ENCODE data around the gene NPR1. TPM values are rescaled to one million over a fixed set of nuclear protein-coding genes. Genes with fewer than 3 reads are reported as not detected.
A peak's percentile ranks its signal among the peaks of the same experiment; 100 is the strongest.

The NPR1 gene
- total and polyA plus RNA-seq, 2 of the 13 experiments (the other 11 are each of a cell fraction or from before 2014, with no cell fraction given) = not detected

- 0 out of 2 replicates have a peak, but pooled peaks have one; percentile 28 for TF ChIP-seq ZZZ3 (CRISPR knock-in tag; IDR thresholded peaks at IDR 0.05; ENCODE audit: borderline replicate concordance)
- peak; percentile 93 for TF ChIP-seq E2F1 (CRISPR knock-in tag; IDR thresholded peaks at IDR 0.05)
- TF ChIP-seq MED1 (CRISPR knock-in tag; IDR thresholded peaks at IDR 0.05) = peak; percentile 66; the same call in 1 of the 2 replicates
- TF ChIP-seq ZNF234 (CRISPR knock-in tag; conservative IDR thresholded peaks at IDR 0.05) = no peak
- peak; percentile 78; the same call in 1 of the 2 replicates for TF ChIP-seq ZNF782 (CRISPR knock-in tag; IDR thresholded peaks at IDR 0.05; ENCODE audit: borderline replicate concordance)
- TF ChIP-seq, protein P1, sequence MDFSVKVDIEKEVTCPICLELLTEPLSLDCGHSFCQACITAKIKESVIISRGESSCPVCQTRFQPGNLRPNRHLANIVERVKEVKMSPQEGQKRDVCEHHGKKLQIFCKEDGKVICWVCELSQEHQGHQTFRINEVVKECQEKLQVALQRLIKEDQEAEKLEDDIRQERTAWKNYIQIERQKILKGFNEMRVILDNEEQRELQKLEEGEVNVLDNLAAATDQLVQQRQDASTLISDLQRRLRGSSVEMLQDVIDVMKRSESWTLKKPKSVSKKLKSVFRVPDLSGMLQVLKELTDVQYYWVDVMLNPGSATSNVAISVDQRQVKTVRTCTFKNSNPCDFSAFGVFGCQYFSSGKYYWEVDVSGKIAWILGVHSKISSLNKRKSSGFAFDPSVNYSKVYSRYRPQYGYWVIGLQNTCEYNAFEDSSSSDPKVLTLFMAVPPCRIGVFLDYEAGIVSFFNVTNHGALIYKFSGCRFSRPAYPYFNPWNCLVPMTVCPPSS (IDR thresholded peaks at IDR 0.05) = no peak
- peak; percentile 51 for TF ChIP-seq RBM39 (IDR thresholded peaks at IDR 0.05; ENCODE audit: low read depth, low read length, poor library complexity, severe bottlenecking)
- no peak for TF ChIP-seq ADNP (CRISPR knock-in tag; IDR thresholded peaks at IDR 0.05)
- TF ChIP-seq ZNF121 (CRISPR knock-in tag; IDR thresholded peaks at IDR 0.05) = no peak
- peak; percentile 39; the same call in 1 of the 2 replicates for TF ChIP-seq KMT2A (CRISPR knock-in tag; IDR thresholded peaks at IDR 0.05)
- TF ChIP-seq ZFP36L2 (CRISPR knock-in tag; IDR thresholded peaks at IDR 0.05) = no peak
- TF ChIP-seq RCOR2 (CRISPR knock-in tag; IDR thresholded peaks at IDR 0.05) = no peak
- no peak for TF ChIP-seq NKX3-1 (CRISPR knock-in tag; IDR thresholded peaks at IDR 0.05)
- TF ChIP-seq ESRRA (CRISPR knock-in tag; IDR thresholded peaks at IDR 0.05; ENCODE audit: low read depth) = no peak; the same call in 1 of the 2 replicates
- no peak; the same call in 1 of the 2 replicates for TF ChIP-seq KDM3A (CRISPR knock-in tag; IDR thresholded peaks at IDR 0.05; ENCODE audit: low read depth)
- TF ChIP-seq, protein P2, sequence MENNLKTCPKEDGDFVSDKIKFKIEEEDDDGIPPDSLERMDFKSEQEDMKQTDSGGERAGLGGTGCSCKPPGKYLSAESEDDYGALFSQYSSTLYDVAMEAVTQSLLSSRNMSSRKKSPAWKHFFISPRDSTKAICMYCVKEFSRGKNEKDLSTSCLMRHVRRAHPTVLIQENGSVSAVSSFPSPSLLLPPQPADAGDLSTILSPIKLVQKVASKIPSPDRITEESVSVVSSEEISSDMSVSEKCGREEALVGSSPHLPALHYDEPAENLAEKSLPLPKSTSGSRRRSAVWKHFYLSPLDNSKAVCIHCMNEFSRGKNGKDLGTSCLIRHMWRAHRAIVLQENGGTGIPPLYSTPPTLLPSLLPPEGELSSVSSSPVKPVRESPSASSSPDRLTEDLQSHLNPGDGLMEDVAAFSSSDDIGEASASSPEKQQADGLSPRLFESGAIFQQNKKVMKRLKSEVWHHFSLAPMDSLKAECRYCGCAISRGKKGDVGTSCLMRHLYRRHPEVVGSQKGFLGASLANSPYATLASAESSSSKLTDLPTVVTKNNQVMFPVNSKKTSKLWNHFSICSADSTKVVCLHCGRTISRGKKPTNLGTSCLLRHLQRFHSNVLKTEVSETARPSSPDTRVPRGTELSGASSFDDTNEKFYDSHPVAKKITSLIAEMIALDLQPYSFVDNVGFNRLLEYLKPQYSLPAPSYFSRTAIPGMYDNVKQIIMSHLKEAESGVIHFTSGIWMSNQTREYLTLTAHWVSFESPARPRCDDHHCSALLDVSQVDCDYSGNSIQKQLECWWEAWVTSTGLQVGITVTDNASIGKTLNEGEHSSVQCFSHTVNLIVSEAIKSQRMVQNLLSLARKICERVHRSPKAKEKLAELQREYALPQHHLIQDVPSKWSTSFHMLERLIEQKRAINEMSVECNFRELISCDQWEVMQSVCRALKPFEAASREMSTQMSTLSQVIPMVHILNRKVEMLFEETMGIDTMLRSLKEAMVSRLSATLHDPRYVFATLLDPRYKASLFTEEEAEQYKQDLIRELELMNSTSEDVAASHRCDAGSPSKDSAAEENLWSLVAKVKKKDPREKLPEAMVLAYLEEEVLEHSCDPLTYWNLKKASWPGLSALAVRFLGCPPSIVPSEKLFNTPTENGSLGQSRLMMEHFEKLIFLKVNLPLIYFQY (CRISPR knock-in tag; IDR thresholded peaks at IDR 0.05; ENCODE audit: borderline replicate concordance) = 0 out of 2 replicates have a peak, but pooled peaks have one; percentile 35
- TF ChIP-seq SMC3 (IDR thresholded peaks at IDR 0.05; ENCODE audit: low read length) = no peak
- no peak for TF ChIP-seq SIX1 (CRISPR knock-in tag; IDR thresholded peaks at IDR 0.05; ENCODE audit: borderline replicate concordance)
- no peak for TF ChIP-seq GZF1 (CRISPR knock-in tag; IDR thresholded peaks at IDR 0.05)
Measured at GRCh38 chr1:153633754-153634665, 44.5 kb upstream of the NPR1 start, which contains the start of gene CHTOP (continued).

All from HepG2 (cell line).